Fibroblast of mammary gland (primary cell): ENCODE data around the gene BUD31.

Experiments used
- DNase-seq: peaks from one replicate; pipeline ENCODE4 v3.0.0-alpha.2; 2010; ENCODE audit warnings: low read depth
- H3K4me3 ChIP-seq: 2 replicates; pipeline ENCODE4 v1.5.1; 2011; ENCODE audit warnings: low read depth, mild to moderate bottlenecking, low read length, moderate library complexity; ENCODE audit not compliant: control insufficient read depth
- CTCF ChIP-seq: conservative IDR thresholded peaks from 2 replicates; pipeline ENCODE4 v1.5.1; 2011; ENCODE audit warnings: low read depth, low read length, inconsistent platforms; ENCODE audit not compliant: control insufficient read depth, insufficient read depth

Gene BUD31

GRCh38 chr7:99394188-99394502 is 14.6 kb upstream of the BUD31 start:
- TF ChIP-seq CTCF: no peak
- H3K4me3 ChIP-seq: no peak overlapping the region
- no peak for DNase-seq

GRCh38 chr7:99395616-99396327 is 13.0 kb upstream of the BUD31 start:
- TF ChIP-seq CTCF: no peak
- no peak overlapping the region for H3K4me3 ChIP-seq
- no peak for DNase-seq

GRCh38 chr7:99396418-99397296 is 12.1 kb upstream of the BUD31 start:
- H3K4me3 ChIP-seq: no peak overlapping the region
- TF ChIP-seq CTCF: no peak
- no peak for DNase-seq

GRCh38 chr7:99397297-99397983 is 11.3 kb upstream of the BUD31 start:
- H3K4me3 ChIP-seq: no peak overlapping the region
- no peak for TF ChIP-seq CTCF
- no peak for DNase-seq

GRCh38 chr7:99398891-99399445 is 9.8 kb upstream of the BUD31 start:
- no peak for TF ChIP-seq CTCF
- no peak overlapping the region for H3K4me3 ChIP-seq
- no peak for DNase-seq

GRCh38 chr7:99399597-99399996 is 9.2 kb upstream of the BUD31 start:
- H3K4me3 ChIP-seq: no peak overlapping the region
- TF ChIP-seq CTCF: no peak
- DNase-seq: no peak
